ENCODE results near the gene STX1A. TPM values are rescaled to one million over a fixed set of nuclear protein-coding genes. Genes with fewer than 3 reads are reported as not detected.

STX1A gene
- total RNA-seq, 4 donors from 2014 or later, result 2.3 to 19.1 (median 11.0) TPM

DNA sequence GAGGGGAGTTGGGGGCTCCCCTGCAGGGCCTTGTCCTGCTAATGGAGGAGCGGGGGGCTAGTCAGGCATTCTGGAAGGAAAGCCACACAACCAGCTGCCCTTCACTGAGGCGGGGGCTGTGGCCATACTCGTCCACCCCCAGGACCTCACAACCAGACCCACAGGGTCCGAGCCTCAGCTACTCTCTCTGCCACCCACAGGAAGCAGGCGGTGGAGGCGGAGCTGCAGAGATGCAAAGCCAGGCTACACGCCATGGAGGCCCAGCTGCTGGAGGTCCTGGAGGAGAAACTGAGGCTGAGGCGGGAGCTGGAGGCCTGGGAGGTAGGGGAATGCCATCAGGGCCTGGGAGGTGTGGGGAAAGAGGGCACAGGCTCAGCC, 16.0 kb upstream of the STX1A start:
- no peaks in the 10 kb centered on the region for H3K27me3 ChIP-seq
- DNase-seq, result no peak
- intact Hi-C loops (cut with DNase I; ENCODE audit: low total_unique reads), result no loop called here
- H3K4me3 ChIP-seq, result no peak overlapping the region
- no peak overlapping the region for H3K27ac ChIP-seq
- no peaks in the 10 kb centered on the region for H3K36me3 ChIP-seq
- H3K4me1 ChIP-seq, result peaks cover 0 to 3% of the 10 kb centered on the region in 2 donors
- TF ChIP-seq, protein P1, sequence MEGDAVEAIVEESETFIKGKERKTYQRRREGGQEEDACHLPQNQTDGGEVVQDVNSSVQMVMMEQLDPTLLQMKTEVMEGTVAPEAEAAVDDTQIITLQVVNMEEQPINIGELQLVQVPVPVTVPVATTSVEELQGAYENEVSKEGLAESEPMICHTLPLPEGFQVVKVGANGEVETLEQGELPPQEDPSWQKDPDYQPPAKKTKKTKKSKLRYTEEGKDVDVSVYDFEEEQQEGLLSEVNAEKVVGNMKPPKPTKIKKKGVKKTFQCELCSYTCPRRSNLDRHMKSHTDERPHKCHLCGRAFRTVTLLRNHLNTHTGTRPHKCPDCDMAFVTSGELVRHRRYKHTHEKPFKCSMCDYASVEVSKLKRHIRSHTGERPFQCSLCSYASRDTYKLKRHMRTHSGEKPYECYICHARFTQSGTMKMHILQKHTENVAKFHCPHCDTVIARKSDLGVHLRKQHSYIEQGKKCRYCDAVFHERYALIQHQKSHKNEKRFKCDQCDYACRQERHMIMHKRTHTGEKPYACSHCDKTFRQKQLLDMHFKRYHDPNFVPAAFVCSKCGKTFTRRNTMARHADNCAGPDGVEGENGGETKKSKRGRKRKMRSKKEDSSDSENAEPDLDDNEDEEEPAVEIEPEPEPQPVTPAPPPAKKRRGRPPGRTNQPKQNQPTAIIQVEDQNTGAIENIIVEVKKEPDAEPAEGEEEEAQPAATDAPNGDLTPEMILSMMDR (IDR thresholded peaks at IDR 0.05), result no peak
- TF ChIP-seq POLR2A (IDR thresholded peaks at IDR 0.05), result no peak
- H3K9me3 ChIP-seq, result no peaks in the 10 kb centered on the region

DNA sequence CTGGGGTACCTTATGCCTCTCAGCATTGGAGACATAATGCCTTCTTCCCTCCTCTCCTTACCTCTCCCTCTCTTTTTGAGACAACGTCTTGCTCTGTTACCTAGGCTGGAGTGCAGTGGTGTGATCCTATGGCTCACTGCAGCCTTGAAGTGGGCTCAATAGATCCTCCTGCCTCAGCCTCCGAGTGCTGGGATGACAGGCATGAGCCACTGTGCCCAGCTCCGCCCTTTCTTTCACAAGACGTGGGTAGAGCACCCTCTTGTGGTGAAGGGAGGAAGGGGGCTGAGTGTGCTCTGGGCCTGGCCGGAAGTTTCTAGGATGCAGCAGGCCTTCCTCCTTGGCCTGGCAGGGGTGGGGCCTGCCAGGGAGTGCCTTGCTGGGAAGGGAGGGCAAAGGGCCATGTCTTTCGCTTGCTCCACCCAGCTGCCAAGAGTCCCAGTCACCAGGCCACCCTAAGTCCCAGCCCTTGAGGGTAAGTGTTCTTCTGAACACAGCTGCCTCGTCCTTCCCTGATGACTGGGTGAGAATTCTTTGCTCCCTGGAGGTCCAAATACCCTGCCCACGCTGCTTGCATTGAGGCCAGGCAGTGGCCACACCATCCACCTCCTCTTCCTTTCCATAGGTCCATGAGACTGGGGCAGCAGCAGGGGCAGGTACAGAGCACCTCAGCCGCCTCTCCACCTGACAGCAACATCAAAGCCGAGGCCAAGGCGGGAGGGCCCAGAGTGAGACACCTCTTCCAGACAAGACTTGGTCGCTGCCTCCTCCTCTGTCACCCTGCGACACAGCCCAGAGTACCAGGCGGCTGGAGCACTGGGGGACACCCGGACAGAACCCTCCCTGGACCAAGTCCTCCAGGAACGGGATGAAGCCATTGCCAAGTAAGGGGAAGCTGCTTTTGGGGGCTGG, 15.4 kb upstream of the STX1A start:
- DNase-seq, result peak; percentile 42 to 62
- no peak for TF ChIP-seq POLR2A (IDR thresholded peaks at IDR 0.05)
- TF ChIP-seq, protein P1 (IDR thresholded peaks at IDR 0.05), result peak; percentile 28 to 77 (median 53)
- intact Hi-C loops (cut with DNase I; ENCODE audit: low total_unique reads), result no loop called here
- Histone ChIP-seq H3K4me3 (no peak overlapping the region), H3K9me3 (no peaks in the 10 kb centered on the region), H3K36me3 (no peaks in the 10 kb centered on the region), H3K27ac (no peak overlapping the region), H3K4me1 (peaks cover 0 to 3% of the 10 kb centered on the region in 2 donors), H3K27me3 (no peaks in the 10 kb centered on the region)

DNA sequence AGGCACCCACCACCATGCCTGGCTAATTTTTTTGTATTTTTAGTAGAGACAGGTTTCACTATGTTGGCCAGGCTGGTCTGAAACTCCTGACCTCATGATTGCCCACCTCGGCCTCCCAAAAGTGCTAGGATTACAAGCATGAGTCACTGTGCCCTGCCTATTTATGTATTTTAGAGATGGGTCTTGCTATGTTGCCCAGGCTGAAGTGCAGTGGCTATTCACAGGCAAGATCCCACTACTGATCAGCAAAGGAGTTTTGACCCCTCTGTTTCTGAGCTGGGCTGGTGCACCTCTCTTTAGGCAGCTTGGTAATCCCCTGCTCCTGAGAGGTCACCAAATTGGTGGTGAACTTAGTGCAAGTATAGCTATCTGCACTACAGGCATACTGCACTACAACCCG, 12.9 kb upstream of the STX1A start:
- Histone ChIP-seq H3K4me1 (no peaks in the 10 kb centered on the region), H3K9me3 (no peaks in the 10 kb centered on the region), H3K27ac (no peak overlapping the region), H3K36me3 (no peaks in the 10 kb centered on the region), H3K27me3 (no peaks in the 10 kb centered on the region), H3K4me3 (no peak overlapping the region)
- no peak for TF ChIP-seq POLR2A (IDR thresholded peaks at IDR 0.05)
- TF ChIP-seq, protein P1 (IDR thresholded peaks at IDR 0.05), result no peak
- DNase-seq, result no peak
- intact Hi-C loops (cut with DNase I; ENCODE audit: low total_unique reads), result no loop called here

DNA sequence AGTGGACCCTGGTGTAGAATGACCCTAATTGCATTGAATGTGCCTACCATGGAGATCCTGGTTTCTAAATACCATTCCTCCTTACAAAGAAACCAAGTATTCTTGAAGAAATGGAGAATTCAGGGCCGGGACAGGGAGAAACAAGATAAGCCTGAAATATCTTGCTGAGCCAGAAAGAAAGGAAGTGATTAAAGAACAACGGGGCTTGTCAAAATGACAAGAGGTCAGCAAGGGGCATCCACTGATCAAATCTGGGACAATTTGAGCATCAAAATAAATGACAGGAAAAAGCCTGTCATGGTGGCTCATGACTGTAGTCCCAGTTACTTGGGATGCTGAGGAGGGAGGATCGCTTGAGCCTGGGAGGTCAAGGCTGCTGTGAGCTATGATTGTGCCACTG, 11.0 kb upstream of the STX1A start:
- Histone ChIP-seq H3K27ac (no peak overlapping the region), H3K36me3 (no peaks in the 10 kb centered on the region), H3K4me1 (no peaks in the 10 kb centered on the region), H3K4me3 (no peak overlapping the region), H3K9me3 (no peaks in the 10 kb centered on the region), H3K27me3 (no peaks in the 10 kb centered on the region)
- TF ChIP-seq, protein P1 (IDR thresholded peaks at IDR 0.05), result no peak
- no peak for TF ChIP-seq POLR2A (IDR thresholded peaks at IDR 0.05)
- no peak for DNase-seq
- intact Hi-C loops (cut with DNase I; ENCODE audit: low total_unique reads), result no loop called here

DNA sequence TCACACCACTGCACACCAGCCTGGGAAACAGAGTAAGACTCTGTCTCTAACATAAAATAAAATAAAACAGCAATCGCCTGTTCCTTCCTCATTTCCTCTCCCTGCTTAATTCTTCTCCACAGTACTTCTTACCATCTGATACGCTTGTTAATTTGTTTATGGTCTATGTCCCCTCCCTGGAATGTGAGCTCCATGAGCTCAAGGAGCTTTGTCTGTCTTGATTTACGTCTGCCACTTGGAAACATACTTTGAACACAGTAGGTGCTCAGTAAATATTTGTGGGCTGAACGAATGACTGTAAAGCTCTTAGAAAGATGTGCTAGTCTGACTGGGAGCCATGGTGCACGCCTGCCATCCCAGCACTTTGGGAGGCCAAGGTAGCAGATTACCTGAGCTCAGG, 9.1 kb upstream of the STX1A start:
- Histone ChIP-seq H3K9me3 (no peaks in the 10 kb centered on the region), H3K4me1 (no peaks in the 10 kb centered on the region), H3K36me3 (no peaks in the 10 kb centered on the region), H3K4me3 (no peak overlapping the region), H3K27ac (no peak overlapping the region), H3K27me3 (no peaks in the 10 kb centered on the region)
- TF ChIP-seq POLR2A (IDR thresholded peaks at IDR 0.05), result no peak
- TF ChIP-seq, protein P1 (IDR thresholded peaks at IDR 0.05), result no peak
- DNase-seq, result no peak
- intact Hi-C loops (cut with DNase I; ENCODE audit: low total_unique reads), result no loop called here

Data from uterus (tissue), 4 donors.